OCI-LY1 (cell line): ENCODE data around the gene ABCF3.

Experiments used
- H2AFZ ChIP-seq: fragments of 200-600 bp; sonication (generic), shearing (Covaris generic); 2 replicates; pipeline ENCODE4 v1.6.0; 2014; ENCODE audit warnings: antibody characterized with exemption, mild to moderate bottlenecking, low read length
- H3F3A ChIP-seq: fragments of 200-600 bp; sonication (generic), shearing (Covaris generic); 2 replicates; pipeline ENCODE4 v1.6.0; 2014; ENCODE audit warnings: mild to moderate bottlenecking, antibody characterized with exemption, low read length, moderate library complexity; ENCODE audit not compliant: insufficient read depth
- H3K27ac ChIP-seq: fragments of 200-600 bp; sonication (generic); 2 replicates; pipeline ENCODE4 v1.5.1; 2014; ENCODE audit warnings: low read length, mixed run types, mild to moderate bottlenecking, low read depth; ENCODE audit not compliant: poor library complexity, severe bottlenecking
- H3K27me3 ChIP-seq: fragments of 200-600 bp; sonication (generic); 2 replicates; pipeline ENCODE4 v1.6.0; 2014; ENCODE audit warnings: antibody characterized with exemption, mild to moderate bottlenecking, low read length, moderate library complexity; ENCODE audit not compliant: insufficient read depth
- H3K36me3 ChIP-seq: fragments of 200-600 bp; sonication (generic); 2 replicates; pipeline ENCODE4 v1.6.1; 2014; ENCODE audit warnings: mild to moderate bottlenecking, antibody characterized with exemption, low read length, moderate library complexity, mixed read lengths; ENCODE audit not compliant: insufficient read depth
- H3K4me1 ChIP-seq: fragments of 200-600 bp; sonication (generic); 2 replicates; pipeline ENCODE4 v1.5.1; 2014; ENCODE audit warnings: mild to moderate bottlenecking, low read length, moderate library complexity; ENCODE audit not compliant: insufficient read depth, severe bottlenecking
- H3K4me2 ChIP-seq: fragments of 200-600 bp; sonication (generic), shearing (Covaris generic); 2 replicates; pipeline ENCODE4 v1.6.1; 2014; ENCODE audit warnings: low read length
- H3K4me3 ChIP-seq: fragments of 200-600 bp; sonication (generic); 2 replicates; pipeline ENCODE4 v1.5.1; 2014; ENCODE audit warnings: low read length, low read depth, mild to moderate bottlenecking, mixed read lengths; ENCODE audit not compliant: poor library complexity, severe bottlenecking
- H3K79me2 ChIP-seq: fragments of 200-600 bp; shearing (Covaris generic); 2 replicates; pipeline ENCODE4 v1.6.1; 2016; ENCODE audit warnings: mixed run types, low read length, mixed read lengths; ENCODE audit not compliant: insufficient read depth
- H3K9ac ChIP-seq: fragments of 200-600 bp; sonication (generic), shearing (Covaris generic); 2 replicates; pipeline ENCODE4 v1.6.1; 2014; ENCODE audit warnings: mild to moderate bottlenecking, low read length, mixed read lengths
- H3K9me2 ChIP-seq: fragments of 200-600 bp; sonication (generic), shearing (Covaris generic); 2 replicates; pipeline ENCODE4 v1.6.1; 2014; ENCODE audit warnings: low read depth, mild to moderate bottlenecking, low read length, mixed read lengths
- H3K9me3 ChIP-seq: fragments of 200-600 bp; shearing (Covaris generic); 2 replicates; pipeline ENCODE4 v1.6.1; 2014; ENCODE audit warnings: low read length, mixed read lengths
- H4K20me1 ChIP-seq: fragments of 200-600 bp; sonication (generic), shearing (Covaris generic); 2 replicates; pipeline ENCODE4 v1.6.0; 2016; ENCODE audit warnings: mild to moderate bottlenecking, low read length; ENCODE audit not compliant: insufficient read depth
- CTCF ChIP-seq: fragments of 200-600 bp; sonication (generic), shearing (Covaris generic); IDR thresholded peaks from 2 replicates; pipeline ENCODE4 v1.5.1; 2017; ENCODE audit warnings: mild to moderate bottlenecking, antibody characterized with exemption, low read length, moderate library complexity, mixed read lengths
- EZH2 ChIP-seq: fragments of 200-600 bp; sonication (generic), shearing (Covaris generic); IDR thresholded peaks from 2 replicates; pipeline ENCODE4 v1.8.0; 2017; ENCODE audit warnings: borderline replicate concordance, mixed run types, mild to moderate bottlenecking, antibody characterized with exemption, low read length, moderate library complexity, mixed read lengths

The ABCF3 gene

GRCh38 chr3:184242297-184242685, 56.3 kb downstream of the ABCF3 start:
- Histone ChIP-seq H3K9ac (no peak overlapping the region), H3K4me2 (no peak overlapping the region), H3K9me3 (no peaks in the 10 kb centered on the region), H2AFZ (no peak overlapping the region), H4K20me1 (no peaks in the 10 kb centered on the region), H3K4me3 (no peak overlapping the region), H3K4me1 (peaks cover under 1% of the 10 kb centered on the region), H3K79me2 (no peaks in the 10 kb centered on the region), H3K9me2 (no peaks in the 10 kb centered on the region), H3K36me3 (peaks cover 42% of the 10 kb centered on the region), H3F3A (no peaks in the 10 kb centered on the region), H3K27ac (no peak overlapping the region), H3K27me3 (no peaks in the 10 kb centered on the region)
- TF ChIP-seq CTCF (no peak), EZH2 (no peak)
